Right cardiac atrium (tissue), 5 donors: ENCODE results near the gene C10orf105. TPM values are rescaled to one million over a fixed set of nuclear protein-coding genes. Genes with fewer than 3 reads are reported as not detected.

Experiments used
- ATAC-seq, 2 donors: fragments of 200-7000 bp; cut with Tn5 transposase; one replicate each; pipeline versions ENCODE4 v1.8.0 to v1.9.1; 2020; ENCODE audit warnings: moderate library complexity in 2 of 2, mild to moderate bottlenecking in 1 of 2
- DNase-seq, 3 donors: peaks; one replicate each; pipeline ENCODE4 v3.0.0-alpha.2; 2020
- H3K27ac ChIP-seq: one replicate; pipeline ENCODE4 v1.5.1; 2013; ENCODE audit warnings: mild to moderate bottlenecking, low read length, control low read depth, moderate library complexity
- H3K27me3 ChIP-seq: one replicate; pipeline ENCODE4 v1.6.1; 2013; ENCODE audit not compliant: control insufficient read depth, insufficient read depth
- H3K4me1 ChIP-seq: one replicate; pipeline ENCODE4 v1.6.1; 2013; ENCODE audit warnings: low read length; ENCODE audit not compliant: control insufficient read depth, insufficient read depth
- H3K4me3 ChIP-seq: one replicate; pipeline ENCODE4 v1.5.1; 2013; ENCODE audit warnings: low read length, control low read depth
- H3K9me3 ChIP-seq: one replicate; pipeline ENCODE4 v1.6.1; 2013; ENCODE audit warnings: low read length; ENCODE audit not compliant: control insufficient read depth
- WGBS: extraction: QIAGEN DNeasy Blood & Tissue Kit; methylation state at CpG from one replicate; pipeline ENCODE4 v1.1.7; 2013; 5-methylcytosine and 5-hydroxymethylcytosine counted together
- intact Hi-C, 4 donors: fragments of 100-400 bp; cut with DNase I; formaldehyde crosslinking; loops; one replicate each; pipeline versions ENCODE4 v1.11.0 to v1.14.0; 2022 to 2023
- polyA plus RNA-seq: library from polyadenylated mRNA; stranded (reverse); fragments of 200-250 nt; gene quantifications from one replicate; pipeline ENCODE4 v1.2.3, GENCODE V29; 2013
- total RNA-seq, 4 donors: library from RNA; stranded (reverse); fragmentation: NEBNext Ultra II Directional; extraction: Animal tissue kit (Norgen Biotek cat#: 25700); gene quantifications; one replicate each; pipeline ENCODE4 v1.2.1, GENCODE V29; 2021
- donor health status: healthy with polysubstance abuse.
- donor health status: DM: no; HTN: yes; CAD: no.
- donor health status: DM: no; HTN: no; CAD: no.
- donor health status: DM: no; HTN: yes; CAD: no; lungs with severe emphysema.
- donor health status: DM: yes; HTN: yes; CAD: no.

Gene C10orf105
- total and polyA plus RNA-seq, 5 donors = 0.09 to 0.36 (median 0.19) TPM; not detected in 1

GRCh38 chr10:71695502-71696476 is 23.8 kb downstream of the C10orf105 start:
- ATAC-seq (no peak), DNase-seq (peak in 1 of 3 donors; percentile 42)
- WGBS = 86% methylated on average over 14 of the region's 14 CpGs
- no peak overlapping the region for H3K27ac ChIP-seq
- no peaks in the 10 kb centered on the region for H3K9me3 ChIP-seq
- no peak overlapping the region for H3K4me3 ChIP-seq
- no peaks in the 10 kb centered on the region for H3K27me3 ChIP-seq
- intact Hi-C loops = loop anchor here in 1 of 4 donors (10.0 kb wide), 1 partner anchor 381 kb away; the partner anchor contains the start of gene SLC29A3
- peaks cover 4% of the 10 kb centered on the region for H3K4me1 ChIP-seq

GRCh38 chr10:71694567-71694968 is 25.0 kb downstream of the C10orf105 start:
- Histone ChIP-seq H3K9me3 (no peaks in the 10 kb centered on the region), H3K4me3 (no peak overlapping the region), H3K27me3 (no peaks in the 10 kb centered on the region), H3K27ac (no peak overlapping the region), H3K4me1 (peaks cover 4% of the 10 kb centered on the region)
- intact Hi-C loops = loop anchor here in 1 of 4 donors (10.0 kb wide), 1 partner anchor 380 kb away; the partner anchor contains the start of gene SLC29A3
- WGBS = 49% methylated on average over 10 of the region's 10 CpGs
- peak; percentile 55 to 56 for ATAC-seq
- DNase-seq = peak in 2 of 3 donors; percentile 64 to 68

GRCh38 chr10:71694039-71694501 is 25.5 kb downstream of the C10orf105 start:
- intact Hi-C loops = loop anchor here in 1 of 4 donors (10.0 kb wide), 1 partner anchor 379 kb away; the partner anchor contains the start of gene SLC29A3
- Histone ChIP-seq H3K4me3 (no peak overlapping the region), H3K4me1 (peaks cover 4% of the 10 kb centered on the region), H3K27ac (peak overlapping the region; percentile 4), H3K9me3 (no peaks in the 10 kb centered on the region), H3K27me3 (no peaks in the 10 kb centered on the region)
- peak in 2 of 3 donors; percentile 54 to 56 for DNase-seq
- 75% methylated on average over 18 of the region's 18 CpGs for WGBS
- ATAC-seq = no peak

GRCh38 chr10:71693377-71693776 is 26.2 kb downstream of the C10orf105 start:
- peak; percentile 28 to 76 for ATAC-seq
- 56% methylated on average over 5 of the region's 5 CpGs for whole genome bisulfite sequencing
- DNase-seq = no peak
- Histone ChIP-seq H3K27me3 (no peaks in the 10 kb centered on the region), H3K4me3 (no peak overlapping the region), H3K27ac (peak overlapping the region; percentile 4), H3K9me3 (no peaks in the 10 kb centered on the region), H3K4me1 (peaks cover 4% of the 10 kb centered on the region)
- intact Hi-C loops = loop anchor here in 1 of 4 donors (10.0 kb wide), 1 partner anchor 379 kb away; the partner anchor contains the start of gene SLC29A3

- H3K27ac ChIP-seq = no peak overlapping the region
- H3K27me3 ChIP-seq = no peaks in the 10 kb centered on the region
- DNase-seq (no peak), ATAC-seq (no peak)
- no peak overlapping the region for H3K4me3 ChIP-seq
- peaks cover 4% of the 10 kb centered on the region for H3K4me1 ChIP-seq
- intact Hi-C loops = loop anchor here in 1 of 4 donors (10.0 kb wide), 1 partner anchor 378 kb away; the partner anchor contains the start of gene SLC29A3
- H3K9me3 ChIP-seq = no peaks in the 10 kb centered on the region
- 77% methylated on average over 7 of the region's 7 CpGs for WGBS
These were observed 26.8 kb downstream of the C10orf105 start for GRCh38 chr10:71692598-71693306.

GRCh38 chr10:71691405-71691804 is 28.2 kb downstream of the C10orf105 start:
- H3K4me1 ChIP-seq = peaks cover 4% of the 10 kb centered on the region
- DNase-seq (no peak), ATAC-seq (no peak)
- H3K27ac ChIP-seq = no peak overlapping the region
- intact Hi-C loops = loop anchor here in 1 of 4 donors (10.0 kb wide), 1 partner anchor 377 kb away; the partner anchor contains the start of gene SLC29A3
- H3K27me3 ChIP-seq = no peaks in the 10 kb centered on the region
- H3K9me3 ChIP-seq = no peaks in the 10 kb centered on the region
- no peak overlapping the region for H3K4me3 ChIP-seq
- 96% methylated on average over 2 of the region's 2 CpGs for whole genome bisulfite sequencing

- WGBS = 90% methylated on average over 13 of the region's 13 CpGs
- Histone ChIP-seq H3K27ac (no peak overlapping the region), H3K27me3 (no peaks in the 10 kb centered on the region), H3K4me3 (no peak overlapping the region), H3K9me3 (no peaks in the 10 kb centered on the region), H3K4me1 (peaks cover 6% of the 10 kb centered on the region)
- intact Hi-C loops = loop anchor here in 1 of 4 donors (10.0 kb wide), 1 partner anchor 375 kb away; the partner anchor contains the start of gene SLC29A3
- ATAC-seq (no peak), DNase-seq (peak in 2 of 3 donors; percentile 44 to 56)
These were observed 29.4 kb downstream of the C10orf105 start for GRCh38 chr10:71690094-71690720.

- Histone ChIP-seq H3K9me3 (no peaks in the 10 kb centered on the region), H3K27ac (no peak overlapping the region), H3K4me1 (peaks cover 9% of the 10 kb centered on the region), H3K4me3 (no peak overlapping the region), H3K27me3 (no peaks in the 10 kb centered on the region)
- intact Hi-C loops = no loop called here
- DNase-seq = no peak
- no peak for ATAC-seq
- WGBS = 97% methylated on average over 3 of the region's 3 CpGs
These were observed 31.3 kb downstream of the C10orf105 start for GRCh38 chr10:71688256-71688655.

- WGBS = 88% methylated on average over 9 of the region's 9 CpGs
- DNase-seq (peak in 1 of 3 donors; percentile 9), ATAC-seq (no peak)
- H3K9me3 ChIP-seq = no peaks in the 10 kb centered on the region
- peaks cover 6% of the 10 kb centered on the region for H3K4me1 ChIP-seq
- intact Hi-C loops = no loop called here
- no peaks in the 10 kb centered on the region for H3K27me3 ChIP-seq
- no peak overlapping the region for H3K27ac ChIP-seq
- H3K4me3 ChIP-seq = no peak overlapping the region
These were observed 32.1 kb downstream of the C10orf105 start for GRCh38 chr10:71687480-71687879.

- ATAC-seq = no peak
These were observed 32.5 kb downstream of the C10orf105 start for GRCh38 chr10:71687077-71687476.

More at GRCh38 chr10:71687077-71687476, 32.5 kb downstream of the C10orf105 start:
- H3K27me3 ChIP-seq = no peaks in the 10 kb centered on the region
- DNase-seq = peak in 1 of 3 donors; percentile 33
- no peak overlapping the region for H3K27ac ChIP-seq
- no peak overlapping the region for H3K4me3 ChIP-seq
- H3K4me1 ChIP-seq = peaks cover 5% of the 10 kb centered on the region
- 49% methylated on average over 5 of the region's 5 CpGs for WGBS
- intact Hi-C loops = no loop called here
- H3K9me3 ChIP-seq = no peaks in the 10 kb centered on the region
